Progenitor cell of endocrine pancreas (in vitro differentiated cells): ENCODE results near the gene PCSK5. TPM values are rescaled to one million over a fixed set of nuclear protein-coding genes. Genes with fewer than 3 reads are reported as not detected.
A peak's percentile ranks its signal among the peaks of the same experiment; 100 is the strongest.

Source experiments
- DNase-seq: peaks from one replicate; pipeline ENCODE4 v3.0.0; 2021; ENCODE audit warnings: low spot score; ENCODE audit not compliant: unreplicated experiment
- H3K27ac Mint-ChIP-seq: 2 replicates; pipeline ENCODE4 v1.8.0; 2021; ENCODE audit warnings: mild to moderate bottlenecking, moderate library complexity, mixed read lengths
- H3K27me3 Mint-ChIP-seq: 2 replicates; pipeline ENCODE4 v1.8.0; 2021; ENCODE audit warnings: mixed read lengths
- H3K36me3 Mint-ChIP-seq: 2 replicates; pipeline ENCODE4 v1.8.0; 2022; ENCODE audit warnings: mixed read lengths; ENCODE audit not compliant: insufficient read depth
- H3K4me1 Mint-ChIP-seq: 2 replicates; pipeline ENCODE4 v1.8.0; 2021; ENCODE audit warnings: low read depth, mixed read lengths
- H3K4me3 Mint-ChIP-seq: 2 replicates; pipeline ENCODE4 v1.8.0; 2021; ENCODE audit warnings: low read depth, mild to moderate bottlenecking, moderate library complexity, mixed read lengths
- H3K9me3 Mint-ChIP-seq: 2 replicates; pipeline ENCODE4 v1.8.0; 2021; ENCODE audit warnings: low read depth, mixed read lengths
- CTCF ChIP-seq: fragments of 200-600 bp; sonication (generic); IDR thresholded peaks from one replicate; pipeline ENCODE4 v1.5.0; 2021; ENCODE audit warnings: antibody characterized with exemption, mild to moderate bottlenecking; ENCODE audit not compliant: unreplicated experiment
- total RNA-seq: library from RNA; stranded (reverse); gene quantifications from 2 replicates; pipeline ENCODE4 v1.2.1, GENCODE V29; 2021

PCSK5 gene
- total RNA-seq, 1 donor from 2014 or later: 7.3 TPM

GRCh38 chr9:76218886-76219445, 328.5 kb downstream of the PCSK5 start:
- no peaks in the 10 kb centered on the region for H3K36me3 Mint-ChIP-seq
- peaks cover under 1% of the 10 kb centered on the region for H3K4me1 Mint-ChIP-seq
- no peaks in the 10 kb centered on the region for H3K9me3 Mint-ChIP-seq
- TF ChIP-seq CTCF: no peak
- H3K4me3 Mint-ChIP-seq: no peak overlapping the region
- no peak overlapping the region for H3K27ac Mint-ChIP-seq
- peaks cover 4% of the 10 kb centered on the region for H3K27me3 Mint-ChIP-seq
- no peak for DNase-seq

- peak; percentile 25 for TF ChIP-seq CTCF
- H3K36me3 Mint-ChIP-seq: no peaks in the 10 kb centered on the region
- no peak overlapping the region for H3K4me3 Mint-ChIP-seq
- DNase-seq: no peak
- peaks cover 4% of the 10 kb centered on the region for H3K27me3 Mint-ChIP-seq
- H3K4me1 Mint-ChIP-seq: peaks cover 2% of the 10 kb centered on the region
- no peaks in the 10 kb centered on the region for H3K9me3 Mint-ChIP-seq
- no peak overlapping the region for H3K27ac Mint-ChIP-seq
Measured at GRCh38 chr9:76219560-76220151, 329.2 kb downstream of the PCSK5 start.

DNA sequence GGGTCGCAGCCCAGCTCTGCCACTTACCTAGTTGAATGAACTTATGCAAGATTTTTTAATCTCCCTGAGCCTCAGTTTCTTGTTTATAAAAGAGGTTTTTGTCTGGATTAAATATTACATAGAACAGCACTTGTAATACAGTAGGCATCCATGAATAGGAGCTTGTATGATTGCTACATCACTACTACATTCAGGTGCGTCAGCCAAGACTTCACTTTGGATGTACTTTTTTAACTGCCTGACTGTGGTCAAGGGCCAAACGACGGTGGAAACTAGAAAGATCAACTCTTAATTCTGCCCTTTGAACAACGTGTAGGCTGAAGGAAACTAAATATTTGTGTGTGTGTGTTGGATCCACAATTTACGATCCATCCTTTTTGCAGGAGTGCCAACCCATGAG, 330.9 kb downstream of the PCSK5 start:
- no peak overlapping the region for H3K27ac Mint-ChIP-seq
- H3K9me3 Mint-ChIP-seq: no peaks in the 10 kb centered on the region
- peaks cover 2% of the 10 kb centered on the region for H3K4me1 Mint-ChIP-seq
- TF ChIP-seq CTCF: no peak
- no peaks in the 10 kb centered on the region for H3K36me3 Mint-ChIP-seq
- no peak for DNase-seq
- no peak overlapping the region for H3K4me3 Mint-ChIP-seq
- peaks cover 4% of the 10 kb centered on the region for H3K27me3 Mint-ChIP-seq

GRCh38 chr9:76223749-76224340, 333.4 kb downstream of the PCSK5 start:
- no peak overlapping the region for H3K4me3 Mint-ChIP-seq
- no peak for TF ChIP-seq CTCF
- peaks cover 6% of the 10 kb centered on the region for H3K27me3 Mint-ChIP-seq
- H3K9me3 Mint-ChIP-seq: no peaks in the 10 kb centered on the region
- H3K4me1 Mint-ChIP-seq: peaks cover 2% of the 10 kb centered on the region
- H3K36me3 Mint-ChIP-seq: no peaks in the 10 kb centered on the region
- no peak overlapping the region for H3K27ac Mint-ChIP-seq
- no peak for DNase-seq

GRCh38 chr9:76227156-76227555, 336.7 kb downstream of the PCSK5 start:
- Mint-ChIP-seq H3K9me3 (no peaks in the 10 kb centered on the region), H3K4me1 (peaks cover 2% of the 10 kb centered on the region), H3K4me3 (no peak overlapping the region), H3K27ac (no peak overlapping the region), H3K27me3 (peaks cover 3% of the 10 kb centered on the region), H3K36me3 (no peaks in the 10 kb centered on the region)
- DNase-seq: no peak
- no peak for TF ChIP-seq CTCF
